Measurements from ENCODE around the gene LRRC23. TPM values are rescaled to one million over a fixed set of nuclear protein-coding genes. Genes with fewer than 3 reads are reported as not detected.
"Not testable (repeated sequence)": the region's sequence is repeated elsewhere in the genome, so short reads cannot be mapped to it uniquely, and the experiment has no call there.

The LRRC23 gene
- total RNA-seq, 4 donors from 2014 or later: 8.7 to 16.4 (median 13.0) TPM

DNA sequence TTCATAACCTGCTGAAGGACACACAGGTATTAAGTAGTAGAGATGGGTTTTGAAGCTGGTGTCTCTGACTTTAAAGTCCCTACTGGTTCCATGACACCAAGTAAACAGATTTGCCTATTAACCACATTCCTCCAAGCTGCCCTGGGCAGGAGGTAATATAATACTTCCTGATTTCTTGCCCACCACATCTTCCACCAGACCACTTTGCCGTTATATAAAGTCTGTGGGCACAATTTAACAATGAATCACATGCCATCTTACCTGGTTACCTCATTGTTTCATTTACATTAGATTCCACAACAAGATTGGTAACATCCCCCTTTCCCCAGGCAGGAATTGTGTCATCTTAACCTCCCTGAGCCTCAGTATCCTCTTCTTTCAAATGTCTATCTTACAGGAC is 900 bp upstream of the LRRC23 start:
- no peak for DNase-seq
- Histone ChIP-seq H3K27ac (no peak overlapping the region), H3K4me3 (replicated peaks in 1 of 3) (no peak overlapping the region), H3K4me1 (peaks cover 18 to 23% of the 10 kb centered on the region in 2 donors), H3K9me3 (no peaks in the 10 kb centered on the region), H3K27me3 (no peaks in the 10 kb centered on the region), H3K36me3 (no peaks in the 10 kb centered on the region)
- intact Hi-C loops (cut with DNase I): no loop called here
- TF ChIP-seq POLR2A (IDR thresholded peaks at IDR 0.05) (no peak), CTCF (IDR thresholded peaks at IDR 0.05) (no peak)
- WGBS, 2 donors: 82 to 87% methylated on average over 1 of the region's 1 CpG

DNA sequence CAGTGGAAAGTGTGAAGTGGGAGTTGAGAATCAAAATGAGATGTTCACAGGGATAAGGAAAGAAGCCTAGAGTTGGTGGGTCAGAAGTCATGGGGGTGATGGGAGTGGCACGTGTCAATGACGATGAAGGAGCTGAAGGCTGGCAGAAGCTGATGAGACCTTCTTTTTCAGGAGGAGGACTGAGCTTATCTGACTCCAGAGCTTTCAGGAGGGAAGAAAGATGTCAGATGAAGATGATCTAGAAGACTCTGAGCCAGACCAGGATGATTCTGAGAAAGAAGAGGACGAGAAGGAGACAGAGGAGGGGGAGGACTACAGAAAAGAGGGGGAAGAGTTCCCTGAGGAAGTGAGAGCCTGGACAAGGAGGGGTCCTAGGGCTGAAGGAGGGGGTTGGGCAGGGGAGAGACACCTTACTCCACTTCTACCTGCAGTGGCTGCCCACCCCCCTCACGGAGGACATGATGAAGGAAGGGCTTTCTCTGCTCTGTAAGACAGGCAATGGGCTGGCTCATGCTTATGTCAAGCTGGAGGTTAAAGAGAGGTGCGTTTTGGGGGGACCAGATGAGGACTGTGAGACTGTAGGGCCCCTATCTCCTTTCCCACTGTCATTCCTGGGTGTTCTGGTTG is 905 bp downstream of the LRRC23 start:
- Histone ChIP-seq H3K4me1 (peaks cover 9 to 10% of the 10 kb centered on the region in 2 donors), H3K4me3 (replicated peaks in 1 of 3) (peak overlapping the region in 1 of 3 donors; percentile 53), H3K27me3 (no peaks in the 10 kb centered on the region), H3K27ac (peak overlapping the region; percentile 68 to 89 (median 70)), H3K36me3 (no peaks in the 10 kb centered on the region), H3K9me3 (no peaks in the 10 kb centered on the region)
- TF ChIP-seq CTCF (IDR thresholded peaks at IDR 0.05) (no peak), POLR2A (IDR thresholded peaks at IDR 0.05) (no peak)
- DNase-seq: no peak
- 56 to 64% methylated on average over 5 of the region's 5 CpGs for WGBS, 2 donors
- intact Hi-C loops (cut with DNase I): no loop called here

GRCh38 chr12:6908141-6908540 is 3.5 kb downstream of the LRRC23 start:
- H3K36me3 ChIP-seq; intact Hi-C loops (cut with DNase I); DNase-seq; H3K27ac ChIP-seq; H3K4me3 ChIP-seq (replicated peaks in 1 of 3); H3K9me3 ChIP-seq; H3K27me3 ChIP-seq: not testable (repeated sequence)
- WGBS, 2 donors: 96 to 98% methylated on average over 9 to 11 of the region's 11 CpGs
- H3K4me1 ChIP-seq: peaks cover 9 to 10% of the 10 kb centered on the region in 2 donors

GRCh38 chr12:6909421-6910145 is 5.0 kb downstream of the LRRC23 start:
- H3K27me3 ChIP-seq: no peaks in the 10 kb centered on the region
- H3K9me3 ChIP-seq: no peaks in the 10 kb centered on the region
- H3K4me3 ChIP-seq (replicated peaks in 1 of 3): no peak overlapping the region
- TF ChIP-seq POLR2A (IDR thresholded peaks at IDR 0.05): no peak
- TF ChIP-seq CTCF (IDR thresholded peaks at IDR 0.05): no peak
- no peak overlapping the region for H3K27ac ChIP-seq
- no peaks in the 10 kb centered on the region for H3K36me3 ChIP-seq
- DNase-seq: no peak
- intact Hi-C loops (cut with DNase I): loop anchor here (5.0 kb wide), 1 partner anchor 37 kb away; the partner anchor contains the start of gene SPSB2
- H3K4me1 ChIP-seq: peaks cover 10 to 13% of the 10 kb centered on the region in 2 donors
- 78 to 90% methylated on average over 4 of the region's 4 CpGs for WGBS, 2 donors

GRCh38 chr12:6912164-6912935 is 7.7 kb downstream of the LRRC23 start:
- no peak for TF ChIP-seq POLR2A (IDR thresholded peaks at IDR 0.05)
- no peak for TF ChIP-seq CTCF (IDR thresholded peaks at IDR 0.05)
- Histone ChIP-seq H3K27me3 (no peaks in the 10 kb centered on the region), H3K36me3 (no peaks in the 10 kb centered on the region), H3K9me3 (no peaks in the 10 kb centered on the region), H3K4me1 (peaks cover 26 to 31% of the 10 kb centered on the region in 2 donors), H3K4me3 (replicated peaks in 1 of 3) (no peak overlapping the region), H3K27ac (no peak overlapping the region)
- 81 to 85% methylated on average over 15 of the region's 15 CpGs for WGBS, 2 donors
- no peak for DNase-seq
- intact Hi-C loops (cut with DNase I): loop anchor here (5.0 kb wide), 1 partner anchor 40 kb away; the partner anchor contains the start of gene SPSB2

Measured in thyroid gland (tissue), 4 donors.